WTC11 (cell line): ENCODE data around the gene SDF2.

Source experiments
- CREM ChIP-seq: sonication (generic); formaldehyde crosslinking; IDR thresholded peaks from 2 replicates; pipeline ENCODE4 v1.8.1; 2022; ENCODE audit warnings: mild to moderate bottlenecking, missing genetic modification reagents, moderate library complexity
- NR1H2 ChIP-seq: sonication (generic); formaldehyde crosslinking; IDR thresholded peaks from 2 replicates; pipeline ENCODE4 v1.9.0; 2021; ENCODE audit warnings: mild to moderate bottlenecking, moderate library complexity, missing genetic modification reagents
- SP1 ChIP-seq: sonication (generic); formaldehyde crosslinking; conservative IDR thresholded peaks from 2 replicates; pipeline ENCODE4 v1.8.1; 2022; ENCODE audit warnings: missing genetic modification reagents
- TF ChIP-seq, protein P1 (sequence below): fragments of 200-600 bp; IDR thresholded peaks from 2 replicates; pipeline ENCODE4 v1.8.0; 2022; ENCODE audit warnings: antibody characterized with exemption
- TF ChIP-seq, protein P2 (sequence below): sonication (generic); formaldehyde crosslinking; conservative IDR thresholded peaks from 2 replicates; pipeline ENCODE4 v1.8.1; 2022; ENCODE audit warnings: mild to moderate bottlenecking, missing genetic modification reagents
- TF ChIP-seq, protein P3 (sequence below): sonication (generic); formaldehyde crosslinking; IDR thresholded peaks from 2 replicates; pipeline ENCODE4 v1.8.0; 2023; ENCODE audit warnings: mild to moderate bottlenecking, missing genetic modification reagents
- TF ChIP-seq, protein P4 (sequence below): sonication (generic); formaldehyde crosslinking; IDR thresholded peaks from 2 replicates; pipeline ENCODE4 v1.8.1; 2023; ENCODE audit warnings: mild to moderate bottlenecking, moderate library complexity, missing genetic modification reagents

DNA sequence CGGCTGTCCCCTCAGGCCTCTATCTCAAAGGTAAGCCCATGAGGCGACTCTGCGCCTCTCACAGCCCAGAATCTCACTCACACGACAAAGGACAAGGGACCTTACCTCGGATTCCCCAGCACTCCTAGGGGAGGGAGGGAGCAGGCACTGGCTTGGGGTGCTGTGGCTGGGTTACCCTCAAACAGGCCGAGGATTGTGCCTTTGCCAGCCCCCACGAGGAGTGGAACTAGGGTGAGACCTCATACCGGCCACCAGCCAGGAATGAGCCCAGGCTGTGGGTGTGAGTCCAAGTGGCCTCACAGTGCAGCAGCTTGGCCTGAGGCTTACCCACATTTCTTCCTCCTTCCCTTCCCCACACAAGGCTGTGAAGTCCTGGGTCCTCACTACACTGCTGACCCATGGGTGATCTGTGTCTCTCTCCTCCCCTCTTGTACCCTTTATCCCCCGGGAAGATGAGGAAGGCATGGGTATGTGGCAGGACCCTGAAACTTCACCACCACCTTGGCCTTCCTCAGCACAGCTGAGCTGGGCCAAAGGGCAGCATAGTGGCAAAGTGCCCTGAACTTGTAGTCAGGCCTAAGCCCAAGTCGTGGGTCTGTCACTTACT is 44.1 kb upstream of the SDF2 start:
- TF ChIP-seq, protein P1, sequence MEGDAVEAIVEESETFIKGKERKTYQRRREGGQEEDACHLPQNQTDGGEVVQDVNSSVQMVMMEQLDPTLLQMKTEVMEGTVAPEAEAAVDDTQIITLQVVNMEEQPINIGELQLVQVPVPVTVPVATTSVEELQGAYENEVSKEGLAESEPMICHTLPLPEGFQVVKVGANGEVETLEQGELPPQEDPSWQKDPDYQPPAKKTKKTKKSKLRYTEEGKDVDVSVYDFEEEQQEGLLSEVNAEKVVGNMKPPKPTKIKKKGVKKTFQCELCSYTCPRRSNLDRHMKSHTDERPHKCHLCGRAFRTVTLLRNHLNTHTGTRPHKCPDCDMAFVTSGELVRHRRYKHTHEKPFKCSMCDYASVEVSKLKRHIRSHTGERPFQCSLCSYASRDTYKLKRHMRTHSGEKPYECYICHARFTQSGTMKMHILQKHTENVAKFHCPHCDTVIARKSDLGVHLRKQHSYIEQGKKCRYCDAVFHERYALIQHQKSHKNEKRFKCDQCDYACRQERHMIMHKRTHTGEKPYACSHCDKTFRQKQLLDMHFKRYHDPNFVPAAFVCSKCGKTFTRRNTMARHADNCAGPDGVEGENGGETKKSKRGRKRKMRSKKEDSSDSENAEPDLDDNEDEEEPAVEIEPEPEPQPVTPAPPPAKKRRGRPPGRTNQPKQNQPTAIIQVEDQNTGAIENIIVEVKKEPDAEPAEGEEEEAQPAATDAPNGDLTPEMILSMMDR = no peak
- TF ChIP-seq, protein P2, sequence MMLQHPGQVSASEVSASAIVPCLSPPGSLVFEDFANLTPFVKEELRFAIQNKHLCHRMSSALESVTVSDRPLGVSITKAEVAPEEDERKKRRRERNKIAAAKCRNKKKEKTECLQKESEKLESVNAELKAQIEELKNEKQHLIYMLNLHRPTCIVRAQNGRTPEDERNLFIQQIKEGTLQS = no peak
- TF ChIP-seq, protein P3, sequence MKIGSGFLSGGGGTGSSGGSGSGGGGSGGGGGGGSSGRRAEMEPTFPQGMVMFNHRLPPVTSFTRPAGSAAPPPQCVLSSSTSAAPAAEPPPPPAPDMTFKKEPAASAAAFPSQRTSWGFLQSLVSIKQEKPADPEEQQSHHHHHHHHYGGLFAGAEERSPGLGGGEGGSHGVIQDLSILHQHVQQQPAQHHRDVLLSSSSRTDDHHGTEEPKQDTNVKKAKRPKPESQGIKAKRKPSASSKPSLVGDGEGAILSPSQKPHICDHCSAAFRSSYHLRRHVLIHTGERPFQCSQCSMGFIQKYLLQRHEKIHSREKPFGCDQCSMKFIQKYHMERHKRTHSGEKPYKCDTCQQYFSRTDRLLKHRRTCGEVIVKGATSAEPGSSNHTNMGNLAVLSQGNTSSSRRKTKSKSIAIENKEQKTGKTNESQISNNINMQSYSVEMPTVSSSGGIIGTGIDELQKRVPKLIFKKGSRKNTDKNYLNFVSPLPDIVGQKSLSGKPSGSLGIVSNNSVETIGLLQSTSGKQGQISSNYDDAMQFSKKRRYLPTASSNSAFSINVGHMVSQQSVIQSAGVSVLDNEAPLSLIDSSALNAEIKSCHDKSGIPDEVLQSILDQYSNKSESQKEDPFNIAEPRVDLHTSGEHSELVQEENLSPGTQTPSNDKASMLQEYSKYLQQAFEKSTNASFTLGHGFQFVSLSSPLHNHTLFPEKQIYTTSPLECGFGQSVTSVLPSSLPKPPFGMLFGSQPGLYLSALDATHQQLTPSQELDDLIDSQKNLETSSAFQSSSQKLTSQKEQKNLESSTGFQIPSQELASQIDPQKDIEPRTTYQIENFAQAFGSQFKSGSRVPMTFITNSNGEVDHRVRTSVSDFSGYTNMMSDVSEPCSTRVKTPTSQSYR (CRISPR knock-in tag) = no peak
- TF ChIP-seq, protein P4, sequence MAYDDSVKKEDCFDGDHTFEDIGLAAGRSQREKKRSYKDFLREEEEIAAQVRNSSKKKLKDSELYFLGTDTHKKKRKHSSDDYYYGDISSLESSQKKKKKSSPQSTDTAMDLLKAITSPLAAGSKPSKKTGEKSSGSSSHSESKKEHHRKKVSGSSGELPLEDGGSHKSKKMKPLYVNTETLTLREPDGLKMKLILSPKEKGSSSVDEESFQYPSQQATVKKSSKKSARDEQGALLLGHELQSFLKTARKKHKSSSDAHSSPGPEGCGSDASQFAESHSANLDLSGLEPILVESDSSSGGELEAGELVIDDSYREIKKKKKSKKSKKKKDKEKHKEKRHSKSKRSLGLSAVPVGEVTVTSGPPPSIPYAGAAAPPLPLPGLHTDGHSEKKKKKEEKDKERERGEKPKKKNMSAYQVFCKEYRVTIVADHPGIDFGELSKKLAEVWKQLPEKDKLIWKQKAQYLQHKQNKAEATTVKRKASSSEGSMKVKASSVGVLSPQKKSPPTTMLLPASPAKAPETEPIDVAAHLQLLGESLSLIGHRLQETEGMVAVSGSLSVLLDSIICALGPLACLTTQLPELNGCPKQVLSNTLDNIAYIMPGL = no peak
- TF ChIP-seq SP1 (CRISPR knock-in tag) (no peak), CREM (CRISPR knock-in tag) (no peak), NR1H2 (no peak)
